Ovary (tissue), 9 donors: ENCODE measurements around the gene USP19. TPM values are rescaled to one million over a fixed set of nuclear protein-coding genes. Genes with fewer than 3 reads are reported as not detected.

Experiments
- DNase-seq, 5 donors: peaks; one replicate each; pipeline ENCODE4 v3.0.0-alpha.2; 2019 to 2020
- H3K27ac ChIP-seq, 2 donors: fragments of 200-600 bp; one replicate each; pipeline versions ENCODE4 v1.5.1 to v1.8.0; 2019 to 2022
- H3K27me3 ChIP-seq: fragments of 200-600 bp; one replicate; pipeline ENCODE4 v1.8.0; 2022
- H3K36me3 ChIP-seq: fragments of 200-600 bp; sonication (generic); one replicate; pipeline ENCODE4 v1.5.1; 2019
- H3K4me1 ChIP-seq: one replicate; pipeline ENCODE4 v1.8.1; 2013; ENCODE audit warnings: mild to moderate bottlenecking, moderate library complexity; ENCODE audit not compliant: insufficient read depth
- H3K4me3 ChIP-seq: fragments of 200-600 bp; sonication (generic); one replicate; pipeline ENCODE4 v1.5.1; 2017
- H3K9me3 ChIP-seq, 2 donors: fragments of 200-600 bp in 1 of 2; sonication (generic) in 1 of 2; one replicate each; pipeline versions ENCODE4 v1.5.1 to v1.8.1; 2013 to 2019; ENCODE audit warnings: mild to moderate bottlenecking in 1 of 2, moderate library complexity in 1 of 2
- EP300 ChIP-seq: sonication (generic); formaldehyde crosslinking; IDR thresholded peaks from one replicate; pipeline ENCODE4 v1.6.1; 2017; ENCODE audit warnings: antibody characterized with exemption
- POLR2A ChIP-seq: fragments of 450-650 bp; IDR thresholded peaks from one replicate; pipeline ENCODE4 v1.6.1; 2017; ENCODE audit warnings: antibody characterized with exemption, mild to moderate bottlenecking, moderate library complexity
- WGBS, 3 donors: extraction: QIAGEN DNeasy Blood & Tissue Kit in 1 of 3; methylation state at CpG; one replicate each; pipeline versions ENCODE4 v1.1.5 to v1.1.7; 2013 to 2017; 5-methylcytosine and 5-hydroxymethylcytosine counted together
- intact Hi-C, 4 donors: fragments of 100-400 bp; cut with DNase I; formaldehyde crosslinking; loops; one replicate each; pipeline versions ENCODE4 v1.11.0 to v1.15.1; 2022 to 2023
- polyA plus RNA-seq, 2 donors: library from polyadenylated mRNA; stranded (reverse); fragments of 200-250 nt in 1 of 2; fragments of 350-450 nt in 1 of 2; fragmentation: Illumina TruSeq in 1 of 2; extraction: RNeasy Lipid Tissue Mini Kit (QIAGEN cat#74804) in 1 of 2; gene quantifications; one replicate each; pipeline ENCODE4 v1.2.3, GENCODE V29; 2013 to 2014
- total RNA-seq, 7 donors: library from RNA; depleted of rRNA in 2 of 7; stranded (reverse); fragments of >200 nt in 2 of 7; fragmentation: NEBNext Ultra II Directional in 3 of 7; extraction: Animal tissue kit (Norgen Biotek cat#: 25700) in 3 of 7; gene quantifications; one replicate each; pipeline versions ENCODE4 v1.1.0 to v1.2.4, GENCODE V29; 2016 to 2023
- TF ChIP-seq, protein P1 (sequence below), 3 donors: fragments of 450-650 bp in 2 of 3; fragments of 200-600 bp in 1 of 3; IDR thresholded peaks; one replicate each; pipeline versions ENCODE4 v1.5.1 to v1.8.0; 2016 to 2022; ENCODE audit warnings: antibody characterized with exemption in 3 of 3, mild to moderate bottlenecking in 1 of 3
- donor health status: DM: no; HTN: no; CAD: no; lungs with moderate emphysema.
- donor health status: DM: no; HTN: no; CAD: no.
- donor health status: Bipolar disorder and iron deficiency.
- donor health status: DM: yes; HTN: yes; CAD: no.
- donor health status: DM: no; HTN: no; CAD: no.
- donor health status: DM: yes; HTN: yes; CAD: no.

The USP19 gene
- total and polyA plus RNA-seq, 9 donors, result 21.7 to 71.4 (median 50.8) TPM

DNA sequence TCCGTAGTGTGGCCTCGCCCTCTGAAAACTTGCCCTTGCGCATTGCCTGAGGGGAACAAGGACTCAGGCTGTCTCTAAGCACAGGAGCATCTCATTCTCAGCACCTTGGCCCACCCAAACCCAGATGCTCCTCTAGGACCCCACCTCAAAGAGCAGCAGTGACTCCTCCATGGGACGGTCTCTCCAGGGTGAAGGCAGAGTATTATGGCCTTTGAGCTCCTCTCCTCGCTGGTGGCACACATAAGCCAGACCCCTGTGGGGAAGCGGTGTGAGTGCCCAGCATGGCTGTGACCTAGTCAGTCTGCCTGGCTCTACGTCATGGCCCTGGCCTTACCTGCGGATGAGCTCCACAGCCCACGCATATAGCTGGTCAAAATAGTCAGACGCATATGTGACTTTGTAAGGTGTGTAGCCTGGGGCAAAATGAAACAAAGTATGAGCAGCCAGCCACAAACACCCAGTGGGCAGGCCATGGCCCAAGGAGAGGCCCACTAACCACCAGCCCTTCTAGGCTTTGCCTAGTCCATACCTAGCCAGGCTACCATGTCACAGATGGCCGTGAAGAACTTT lies 20.5 kb downstream of the USP19 start:
- Histone ChIP-seq H3K4me1 (peaks cover 2% of the 10 kb centered on the region), H3K36me3 (no peaks in the 10 kb centered on the region), H3K9me3 (no peaks in the 10 kb centered on the region), H3K27ac (no peak overlapping the region), H3K4me3 (no peak overlapping the region), H3K27me3 (no peaks in the 10 kb centered on the region)
- no peak for TF ChIP-seq EP300
- TF ChIP-seq POLR2A, result no peak
- TF ChIP-seq, protein P1, sequence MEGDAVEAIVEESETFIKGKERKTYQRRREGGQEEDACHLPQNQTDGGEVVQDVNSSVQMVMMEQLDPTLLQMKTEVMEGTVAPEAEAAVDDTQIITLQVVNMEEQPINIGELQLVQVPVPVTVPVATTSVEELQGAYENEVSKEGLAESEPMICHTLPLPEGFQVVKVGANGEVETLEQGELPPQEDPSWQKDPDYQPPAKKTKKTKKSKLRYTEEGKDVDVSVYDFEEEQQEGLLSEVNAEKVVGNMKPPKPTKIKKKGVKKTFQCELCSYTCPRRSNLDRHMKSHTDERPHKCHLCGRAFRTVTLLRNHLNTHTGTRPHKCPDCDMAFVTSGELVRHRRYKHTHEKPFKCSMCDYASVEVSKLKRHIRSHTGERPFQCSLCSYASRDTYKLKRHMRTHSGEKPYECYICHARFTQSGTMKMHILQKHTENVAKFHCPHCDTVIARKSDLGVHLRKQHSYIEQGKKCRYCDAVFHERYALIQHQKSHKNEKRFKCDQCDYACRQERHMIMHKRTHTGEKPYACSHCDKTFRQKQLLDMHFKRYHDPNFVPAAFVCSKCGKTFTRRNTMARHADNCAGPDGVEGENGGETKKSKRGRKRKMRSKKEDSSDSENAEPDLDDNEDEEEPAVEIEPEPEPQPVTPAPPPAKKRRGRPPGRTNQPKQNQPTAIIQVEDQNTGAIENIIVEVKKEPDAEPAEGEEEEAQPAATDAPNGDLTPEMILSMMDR (IDR thresholded peaks at IDR 0.05), result no peak
- peak in 1 of 5 donors; percentile 12 for DNase-seq
- intact Hi-C loops, result no loop called here
- 89 to 92% (median 91%) methylated on average over 11 of the region's 11 CpGs for WGBS, 3 donors

DNA sequence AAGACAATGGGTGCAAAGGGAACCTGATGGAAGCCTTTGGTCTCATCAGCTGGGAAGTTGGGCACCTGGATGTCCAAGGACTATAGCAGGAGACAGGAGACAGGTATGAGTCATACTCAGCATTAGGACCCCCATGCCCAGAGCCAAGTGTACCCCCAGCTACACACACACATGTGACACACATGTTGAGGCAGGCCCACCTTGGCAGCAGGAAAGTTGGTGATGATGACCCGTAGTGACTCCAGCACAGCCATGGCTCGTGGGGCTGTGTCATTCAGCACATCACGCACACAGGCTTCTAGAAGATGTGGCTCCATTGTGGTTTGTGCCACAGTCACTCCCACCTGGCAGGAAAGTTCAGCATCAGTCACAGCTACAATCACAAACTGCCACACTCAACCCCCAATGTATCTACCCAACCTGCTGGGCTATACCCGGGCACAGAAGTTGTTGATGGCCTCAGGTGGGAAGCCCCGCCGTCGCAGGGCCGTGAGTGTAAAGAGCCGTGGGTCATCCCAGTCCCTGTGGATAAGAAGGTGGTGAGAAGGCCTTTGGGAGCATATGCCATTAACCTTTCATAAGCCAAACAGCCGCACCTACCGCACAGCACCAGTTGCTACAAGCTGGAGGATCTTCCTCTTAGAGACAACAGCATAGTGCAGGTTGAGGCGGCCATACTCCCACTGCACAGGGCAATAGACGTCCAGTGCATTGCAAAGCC lies 21.6 kb downstream of the USP19 start:
- no peak for DNase-seq
- H3K27ac ChIP-seq, result no peak overlapping the region
- TF ChIP-seq EP300 (no peak), POLR2A (no peak)
- TF ChIP-seq, protein P1 (IDR thresholded peaks at IDR 0.05), result no peak
- WGBS, 3 donors, result 83 to 86% (median 83%) methylated on average over 13 of the region's 13 CpGs
- no peaks in the 10 kb centered on the region for H3K9me3 ChIP-seq
- H3K27me3 ChIP-seq, result no peaks in the 10 kb centered on the region
- H3K4me3 ChIP-seq, result no peak overlapping the region
- H3K36me3 ChIP-seq, result no peaks in the 10 kb centered on the region
- intact Hi-C loops, result loop anchor here in 1 of 4 donors (10.0 kb wide), 1 partner anchor 114 kb away; no protein-coding TSS in a partner anchor
- H3K4me1 ChIP-seq, result peaks cover 8% of the 10 kb centered on the region

DNA sequence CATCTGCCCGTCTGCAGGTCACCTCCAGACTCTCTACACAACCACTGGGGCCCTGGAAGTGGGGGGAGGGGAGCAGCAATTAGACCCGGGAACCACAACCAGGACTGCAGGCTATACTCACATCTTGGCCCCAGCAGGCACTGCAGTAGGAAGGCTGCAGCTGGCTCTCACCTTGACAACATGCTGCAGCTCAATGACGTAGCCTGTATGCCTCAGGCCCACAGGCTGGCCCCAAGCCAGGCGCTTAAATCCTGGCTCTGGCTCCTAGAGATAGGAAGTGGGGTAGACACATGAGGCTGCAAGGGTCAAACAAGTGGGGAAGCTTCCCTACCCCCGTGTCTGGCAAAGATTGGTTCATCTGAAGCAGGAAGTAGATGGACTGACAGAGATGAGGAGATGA lies 22.2 kb downstream of the USP19 start:
- WGBS, 3 donors, result 40 to 46% (median 44%) methylated on average over 5 of the region's 5 CpGs
- no peak for TF ChIP-seq EP300
- H3K36me3 ChIP-seq, result no peaks in the 10 kb centered on the region
- no peak overlapping the region for H3K27ac ChIP-seq
- H3K27me3 ChIP-seq, result no peaks in the 10 kb centered on the region
- no peak overlapping the region for H3K4me3 ChIP-seq
- intact Hi-C loops, result loop anchor here in 1 of 4 donors (10.0 kb wide), 1 partner anchor 114 kb away; no protein-coding TSS in a partner anchor
- no peaks in the 10 kb centered on the region for H3K9me3 ChIP-seq
- DNase-seq, result peak in 2 of 5 donors; percentile 26 to 51
- H3K4me1 ChIP-seq, result peaks cover 6% of the 10 kb centered on the region

DNA sequence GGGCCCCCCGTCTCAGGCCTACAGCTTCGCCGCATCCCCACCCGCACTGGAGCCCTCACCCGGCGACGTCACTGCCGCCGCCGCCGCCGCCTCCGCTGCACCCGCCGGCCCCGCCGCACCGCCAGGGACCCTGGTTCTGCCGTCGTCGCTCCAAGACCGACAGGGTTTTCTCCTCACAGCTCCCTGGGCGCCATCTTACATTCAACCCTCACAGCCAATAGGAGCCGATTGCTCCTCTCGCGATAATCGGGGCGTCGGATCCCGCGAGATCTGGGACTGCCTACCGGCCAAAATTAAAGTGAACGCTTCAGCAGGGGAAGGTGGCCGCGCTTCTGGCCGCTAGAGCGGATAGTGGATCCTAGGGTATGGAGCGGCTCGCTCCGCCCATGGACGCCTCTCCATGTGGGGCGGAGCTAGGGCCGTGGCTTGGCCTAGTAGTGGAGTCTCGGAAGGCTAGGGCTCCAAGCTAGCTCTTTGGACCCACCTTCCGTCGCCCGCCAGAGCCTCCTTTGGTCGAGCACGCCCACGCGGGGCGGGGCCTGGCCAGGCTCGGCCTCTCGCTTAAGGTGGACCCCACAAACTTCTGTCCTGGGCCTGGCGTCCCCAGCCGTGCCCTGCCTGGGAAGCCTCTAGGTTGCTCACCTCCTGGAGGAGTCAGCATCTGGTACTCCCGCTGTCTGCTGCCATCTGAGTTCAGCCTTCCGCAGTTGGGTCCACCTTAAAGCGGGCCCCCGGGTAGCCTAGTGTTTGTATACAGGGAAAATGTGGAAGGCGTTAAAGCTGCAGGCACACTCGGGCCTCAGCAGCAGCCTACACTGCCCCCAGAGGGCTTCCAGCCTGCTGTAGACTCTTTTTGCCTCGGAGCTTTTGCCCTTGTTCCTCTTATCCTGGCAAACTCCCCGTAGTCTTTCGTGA lies 26.5 kb downstream of the USP19 start, which contains the start of gene QRICH1:
Gene QRICH1 (minus strand): TSS at position 219 of the 915 bp plus-strand sequence. CDS start 17,054 bp downstream, outside the sequence.
- DNase-seq, result peak; percentile 97 to 98 (median 98)
- TF ChIP-seq EP300 (no peak), POLR2A (peak; percentile 72)
- TF ChIP-seq, protein P1 (IDR thresholded peaks at IDR 0.05), result peak in 2 of 3 donors; percentile 43 to 58
- WGBS, 3 donors, result 0 to 1% (median 0%) methylated on average over 48 to 65 of the region's 65 CpGs

More for the DNA sequence above, 26.5 kb downstream of the USP19 start, which contains the start of gene QRICH1:
- H3K27me3 ChIP-seq, result no peaks in the 10 kb centered on the region
- peaks cover 10% of the 10 kb centered on the region for H3K4me1 ChIP-seq
- no peaks in the 10 kb centered on the region for H3K9me3 ChIP-seq
- intact Hi-C loops, result loop anchor here in 2 of 4 donors (5.0 to 10.0 kb wide), 2 partner anchors 62 to 109 kb away; no protein-coding TSS in a partner anchor
- no peaks in the 10 kb centered on the region for H3K36me3 ChIP-seq
- H3K27ac ChIP-seq, result peak within 1 kb of the TSS; percentile 86 to 88
- H3K4me3 ChIP-seq, result peak within 1 kb of the TSS; percentile 99
